Liver (tissue), 3 donors: ENCODE measurements around the gene ALKBH4.

Source experiments
- GABPA ChIP-seq, 2 donors: IDR thresholded peaks in 1 of 2; conservative IDR thresholded peaks in 1 of 2; 2 replicates each; pipeline ENCODE4 v1.6.1; 2016; ENCODE audit warnings: antibody characterized with exemption in 2 of 2, mild to moderate bottlenecking in 1 of 2, moderate library complexity in 1 of 2
- RXRA ChIP-seq, 2 donors: IDR thresholded peaks; 2 replicates each; pipeline ENCODE4 v1.6.1; 2017 to 2018; ENCODE audit warnings: antibody characterized with exemption in 2 of 2, mild to moderate bottlenecking in 1 of 2
- SP1 ChIP-seq: IDR thresholded peaks from 2 replicates; pipeline ENCODE4 v1.6.1; 2018; ENCODE audit warnings: antibody characterized with exemption, mild to moderate bottlenecking
- TAF1 ChIP-seq: conservative IDR thresholded peaks from 2 replicates; pipeline ENCODE4 v1.6.1; 2016; ENCODE audit warnings: antibody characterized with exemption, mild to moderate bottlenecking
- TF ChIP-seq, protein P1 (sequence below): fragments of 150-350 bp; IDR thresholded peaks from 2 replicates; pipeline ENCODE4 v1.5.1; 2017; ENCODE audit warnings: improper control_type of control experiment, low read depth, low read length; ENCODE audit not compliant: missing input control
- TF ChIP-seq, protein P2 (sequence below): IDR thresholded peaks from 2 replicates; pipeline ENCODE4 v1.6.1; 2016; ENCODE audit warnings: antibody characterized with exemption
- donor health status: healthy.
- donor health status: healthy.

GRCh38 chr7:102427019-102427405 lies 37.7 kb downstream of the ALKBH4 start:
- no peak for TF ChIP-seq SP1
- no peak for TF ChIP-seq GABPA (IDR thresholded peaks at IDR 0.05 in 1 of 2, conservative IDR thresholded peaks at IDR 0.05 in 1 of 2)
- TF ChIP-seq, protein P1, sequence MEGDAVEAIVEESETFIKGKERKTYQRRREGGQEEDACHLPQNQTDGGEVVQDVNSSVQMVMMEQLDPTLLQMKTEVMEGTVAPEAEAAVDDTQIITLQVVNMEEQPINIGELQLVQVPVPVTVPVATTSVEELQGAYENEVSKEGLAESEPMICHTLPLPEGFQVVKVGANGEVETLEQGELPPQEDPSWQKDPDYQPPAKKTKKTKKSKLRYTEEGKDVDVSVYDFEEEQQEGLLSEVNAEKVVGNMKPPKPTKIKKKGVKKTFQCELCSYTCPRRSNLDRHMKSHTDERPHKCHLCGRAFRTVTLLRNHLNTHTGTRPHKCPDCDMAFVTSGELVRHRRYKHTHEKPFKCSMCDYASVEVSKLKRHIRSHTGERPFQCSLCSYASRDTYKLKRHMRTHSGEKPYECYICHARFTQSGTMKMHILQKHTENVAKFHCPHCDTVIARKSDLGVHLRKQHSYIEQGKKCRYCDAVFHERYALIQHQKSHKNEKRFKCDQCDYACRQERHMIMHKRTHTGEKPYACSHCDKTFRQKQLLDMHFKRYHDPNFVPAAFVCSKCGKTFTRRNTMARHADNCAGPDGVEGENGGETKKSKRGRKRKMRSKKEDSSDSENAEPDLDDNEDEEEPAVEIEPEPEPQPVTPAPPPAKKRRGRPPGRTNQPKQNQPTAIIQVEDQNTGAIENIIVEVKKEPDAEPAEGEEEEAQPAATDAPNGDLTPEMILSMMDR: no peak
- TF ChIP-seq, protein P2, sequence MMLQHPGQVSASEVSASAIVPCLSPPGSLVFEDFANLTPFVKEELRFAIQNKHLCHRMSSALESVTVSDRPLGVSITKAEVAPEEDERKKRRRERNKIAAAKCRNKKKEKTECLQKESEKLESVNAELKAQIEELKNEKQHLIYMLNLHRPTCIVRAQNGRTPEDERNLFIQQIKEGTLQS: no peak
- no peak for TF ChIP-seq TAF1
- no peak for TF ChIP-seq RXRA (IDR thresholded peaks at IDR 0.05)
